Dermis microvascular lymphatic vessel endothelial cell (primary cell): ENCODE measurements around the gene STX2. TPM values are rescaled to one million over a fixed set of nuclear protein-coding genes. Genes with fewer than 3 reads are reported as not detected.
"Not testable (repeated sequence)": the region's sequence is repeated elsewhere in the genome, so short reads cannot be mapped to it uniquely, and the experiment has no call there.

Experiments
- DNase-seq, 2 donors: peaks; one replicate each; pipeline versions ENCODE4 v3.0.0 to v3.0.0-alpha.2; 2010; ENCODE audit warnings: low read depth in 2 of 2
- total RNA-seq: library from RNA; depleted of rRNA; stranded (reverse); fragments of >200 nt; gene quantifications from 2 replicates; pipeline ENCODE4 v1.2.1, GENCODE V29; 2014

The STX2 gene
- total RNA-seq, 1 donor from 2014 or later: 22.9 TPM

- no peak for DNase-seq
These were observed 72.6 kb downstream of the STX2 start for GRCh38 chr12:130766470-130766869.

DNA sequence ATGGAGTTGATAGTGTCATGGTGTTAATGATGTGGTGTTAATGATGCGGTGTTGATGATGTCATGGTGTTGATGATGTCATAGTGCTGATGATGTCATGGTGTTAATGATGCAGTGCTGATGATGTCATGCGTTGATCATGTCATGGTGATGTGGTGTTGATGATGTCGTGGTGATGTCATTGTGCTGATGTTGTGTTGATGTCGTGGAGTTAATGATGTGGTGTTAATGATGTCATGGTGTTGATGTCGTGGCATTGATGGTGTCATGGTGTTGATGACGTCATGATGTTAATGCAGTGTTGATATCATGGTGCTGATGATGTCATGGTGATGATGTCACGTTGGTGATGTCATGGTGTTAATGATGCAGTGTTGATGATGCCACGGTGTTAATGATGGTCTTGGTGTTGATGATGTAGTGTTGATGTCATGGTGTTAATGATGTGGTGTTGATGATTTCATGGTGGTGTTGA lies 73.8 kb downstream of the STX2 start:
- DNase-seq: peak in 1 of 2 donors; percentile 39

DNA sequence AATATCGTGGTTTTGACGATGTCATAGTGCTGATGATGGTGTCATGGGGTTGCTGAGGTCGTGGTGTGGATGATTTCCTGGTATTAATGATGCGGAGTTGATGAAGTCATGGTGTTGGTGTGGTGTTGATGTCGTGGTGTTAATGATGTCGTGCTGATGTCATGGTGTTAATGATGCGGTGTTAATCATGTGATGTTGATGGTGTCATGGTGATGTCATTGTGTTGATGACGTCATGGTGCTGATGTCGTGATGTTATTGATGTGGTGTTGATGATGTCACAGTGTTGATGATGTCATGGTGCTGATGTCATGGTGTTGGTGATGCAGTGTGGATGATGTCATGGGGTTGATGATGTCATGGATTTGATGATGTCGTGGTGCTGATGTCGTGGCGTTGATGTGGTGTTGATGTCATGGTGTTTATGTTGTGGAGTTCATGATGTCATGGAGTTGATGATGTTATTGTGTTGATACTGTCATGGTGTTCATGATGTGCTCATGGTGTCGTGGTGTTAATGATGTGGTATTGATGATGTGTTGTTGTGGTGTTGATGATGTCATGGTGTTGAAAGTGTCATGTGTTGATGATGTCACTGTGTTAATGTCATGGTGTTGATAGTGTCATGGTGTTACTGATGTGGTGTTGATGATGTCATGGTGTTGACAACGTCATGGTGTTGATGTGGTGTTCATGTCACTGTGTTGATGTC lies 74.4 kb downstream of the STX2 start:
- peak; percentile 29 to 49 for DNase-seq

DNA sequence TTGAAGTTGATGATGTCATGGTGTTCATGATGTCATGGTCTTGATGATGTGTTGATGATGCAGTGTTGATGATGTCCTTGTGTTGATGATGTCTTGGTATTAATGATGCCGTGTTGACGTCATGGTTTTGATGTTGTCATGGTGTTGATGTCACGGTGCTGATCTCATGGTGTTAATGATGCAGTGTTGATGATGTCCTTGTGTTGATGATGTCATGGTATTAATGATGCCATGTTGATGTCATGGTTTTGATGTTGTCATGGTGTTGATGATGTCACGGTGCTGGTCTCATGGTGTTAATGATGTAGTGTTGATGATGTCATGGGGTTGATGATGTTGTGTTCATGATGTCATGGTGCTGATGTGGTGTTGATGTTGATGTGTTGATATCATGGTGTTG lies 75.0 kb downstream of the STX2 start:
- peak in 1 of 2 donors; percentile 29 for DNase-seq

GRCh38 chr12:130762319-130762675 lies 76.8 kb downstream of the STX2 start:
- no peak for DNase-seq

- DNase-seq: peak in 1 of 2 donors; percentile 52
These were observed 77.3 kb downstream of the STX2 start for GRCh38 chr12:130761537-130762318.

DNA sequence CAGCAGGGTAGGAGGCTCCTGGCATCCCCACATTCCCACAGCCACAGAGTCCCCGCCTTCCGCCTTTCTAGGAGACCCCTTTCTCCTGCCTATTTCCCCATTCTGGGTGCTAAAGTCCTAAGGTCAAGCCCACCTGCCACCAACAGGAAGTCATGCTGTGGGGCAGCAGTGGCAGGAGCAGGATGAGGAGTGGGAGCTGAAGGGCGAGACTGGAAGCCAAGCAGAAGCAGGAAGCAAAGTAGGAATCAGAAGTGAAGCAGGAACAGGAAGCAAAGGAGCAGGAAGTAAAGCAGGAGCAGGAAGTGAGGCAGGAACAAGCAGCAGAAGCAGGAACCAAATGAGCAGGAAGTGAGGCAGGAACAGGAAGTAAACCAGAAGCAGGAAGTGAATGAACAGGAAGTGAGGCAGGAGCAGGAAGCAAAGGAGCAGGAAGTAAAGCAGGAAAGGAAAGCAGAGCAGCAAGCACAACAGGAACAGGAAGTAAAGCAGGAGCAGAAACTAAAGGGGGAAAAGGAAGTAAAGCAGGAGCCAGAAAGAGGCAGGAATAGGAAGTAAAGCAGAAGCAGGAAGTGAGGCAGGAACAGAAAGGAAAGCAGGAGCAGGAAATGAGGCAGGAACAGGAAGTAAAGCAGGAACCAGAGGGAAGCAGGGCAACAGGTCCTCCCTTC lies 84.7 kb downstream of the STX2 start:
- no peak for DNase-seq

- no peak for DNase-seq
These were observed 86.3 kb downstream of the STX2 start for GRCh38 chr12:130752692-130753230.

DNA sequence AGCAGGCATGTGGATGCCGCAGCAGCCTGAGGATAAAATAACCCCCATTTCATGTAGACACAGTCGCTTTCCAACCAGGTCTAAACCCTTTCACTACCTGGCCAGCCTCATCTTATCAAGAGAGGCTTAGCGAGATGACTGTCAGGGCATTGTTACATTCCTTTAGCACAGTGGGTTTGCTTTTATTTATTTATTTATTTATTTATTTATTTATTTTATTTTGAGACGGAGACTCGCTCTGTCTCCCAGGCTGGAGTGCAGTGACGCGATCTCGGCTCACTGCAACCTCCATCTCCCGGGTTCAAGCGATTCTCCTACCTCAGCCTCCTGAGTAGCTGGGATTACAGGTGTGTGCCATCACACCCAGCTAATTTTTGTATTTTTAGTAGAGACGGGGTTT lies 87.0 kb downstream of the STX2 start:
- DNase-seq: not testable (repeated sequence)

DNA sequence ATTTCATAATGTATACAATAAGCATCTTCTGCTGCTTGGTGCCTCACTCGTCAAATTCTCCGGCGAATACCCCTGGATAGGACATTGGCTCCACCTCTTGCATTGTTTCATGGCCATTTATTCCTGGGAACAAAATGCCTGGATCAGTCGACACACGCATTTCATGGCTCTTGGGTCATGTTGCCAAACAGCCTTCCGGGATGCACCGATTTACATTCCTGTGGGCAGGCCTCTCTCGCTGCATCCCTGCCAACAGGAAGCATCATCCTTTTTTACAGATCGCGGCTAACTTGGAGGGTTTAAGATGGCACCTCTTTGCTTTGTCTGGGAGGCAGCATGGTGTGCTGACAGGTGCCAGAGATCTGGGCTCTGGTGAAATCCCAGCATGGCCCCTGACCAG lies 90.3 kb downstream of the STX2 start:
- DNase-seq: no peak

DNA sequence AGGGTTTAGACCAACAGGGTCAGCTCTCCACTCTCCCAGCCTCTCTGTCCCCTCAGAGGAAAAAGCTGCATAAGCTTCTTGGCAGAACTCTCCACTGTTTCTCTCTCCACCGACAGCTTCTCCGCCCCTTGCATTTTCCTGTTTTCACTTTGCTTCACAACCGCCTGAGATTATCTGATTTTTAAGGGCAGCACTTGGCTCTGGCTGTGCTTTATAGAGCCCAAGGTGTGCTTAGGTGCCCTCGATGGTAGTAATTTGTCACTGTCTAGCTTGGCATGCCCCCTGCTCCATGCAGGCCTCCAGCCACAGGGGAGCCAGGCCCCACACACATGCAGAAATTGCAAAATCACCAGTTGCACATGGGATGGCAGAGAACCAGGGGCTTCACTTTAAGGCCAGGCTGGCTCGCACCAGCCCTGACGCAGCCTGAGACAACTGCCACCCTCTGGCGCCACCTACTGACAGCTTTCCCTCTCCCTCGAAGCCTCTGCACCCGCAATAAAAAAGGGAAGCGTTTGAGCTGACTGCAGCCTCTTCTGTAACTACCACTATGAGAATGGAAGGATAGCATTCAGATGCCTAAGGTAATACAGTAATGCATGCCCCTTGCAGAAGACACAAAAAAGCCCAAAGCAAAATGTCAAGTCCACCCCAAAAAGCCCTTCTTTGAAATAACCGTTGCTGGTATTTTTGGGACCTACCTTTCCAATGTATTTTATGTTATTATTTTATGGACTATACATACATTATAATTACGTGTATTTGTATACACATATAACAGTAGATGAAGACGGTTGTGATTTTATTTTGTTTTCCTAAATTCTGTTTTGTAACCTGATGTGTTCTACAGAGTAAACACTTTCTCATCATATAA lies 90.9 kb downstream of the STX2 start:
- peak; percentile 37 to 66 for DNase-seq

- no peak for DNase-seq
These were observed 92.5 kb downstream of the STX2 start for GRCh38 chr12:130746546-130746945.

DNA sequence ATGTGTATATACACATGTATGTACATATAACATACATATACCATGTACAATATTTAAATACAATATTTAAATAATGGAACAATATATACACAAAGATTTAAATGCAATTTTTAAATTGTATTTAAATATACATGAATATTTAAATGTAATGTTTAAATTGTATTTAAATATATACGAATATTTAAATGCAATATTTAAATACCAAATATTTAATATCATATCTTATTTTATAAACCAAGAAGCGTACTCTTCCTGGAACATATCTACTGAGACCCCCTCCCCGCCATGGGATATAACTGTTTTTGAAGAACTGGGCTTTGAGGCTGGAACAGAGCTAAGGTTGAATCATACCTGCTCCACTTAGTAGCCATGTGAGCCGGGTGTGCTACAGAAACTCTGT lies 93.1 kb downstream of the STX2 start:
- no peak for DNase-seq

- no peak for DNase-seq
These were observed 94.8 kb downstream of the STX2 start for GRCh38 chr12:130744274-130744673.

DNA sequence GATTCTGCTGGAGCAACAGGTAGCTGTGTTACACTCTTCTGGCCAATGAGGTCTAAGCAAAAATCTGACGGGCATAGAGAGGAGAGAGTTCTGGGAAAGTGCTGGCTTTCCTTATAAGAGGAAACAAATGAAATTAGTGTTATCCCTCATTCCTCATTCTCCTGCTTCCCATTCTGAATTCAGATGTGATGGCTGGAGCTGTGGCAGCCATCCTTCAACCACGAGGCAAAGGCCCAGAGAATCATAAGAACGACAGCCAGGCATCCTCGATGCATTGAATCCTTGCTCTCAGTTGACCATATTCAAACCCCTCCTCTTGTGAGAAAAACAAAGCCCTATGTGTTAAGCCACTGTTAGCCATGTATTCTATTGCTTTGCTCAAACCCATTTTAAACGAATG lies 95.4 kb downstream of the STX2 start:
- DNase-seq: no peak

DNA sequence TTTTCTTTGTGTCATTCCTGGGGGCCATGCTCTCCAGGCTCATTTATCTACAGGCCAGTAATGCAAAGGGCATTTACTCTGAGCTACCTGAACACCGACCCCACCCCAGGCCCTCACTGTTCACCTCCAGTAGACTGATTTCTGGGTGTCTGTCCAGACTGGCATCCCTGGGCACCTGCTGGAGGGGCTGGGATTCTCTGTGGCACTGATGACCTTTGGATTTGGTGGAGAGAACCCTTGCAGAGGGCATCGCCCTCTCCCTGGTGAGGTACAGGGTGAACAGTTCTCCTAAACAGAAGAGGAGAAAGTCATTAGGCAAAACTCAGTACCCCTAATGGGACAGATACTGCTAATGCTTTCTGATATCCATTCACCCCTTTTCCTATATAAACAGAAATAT lies 95.9 kb downstream of the STX2 start:
- DNase-seq: no peak

GRCh38 chr12:130742716-130743115 lies 96.3 kb downstream of the STX2 start:
- DNase-seq: no peak

DNA sequence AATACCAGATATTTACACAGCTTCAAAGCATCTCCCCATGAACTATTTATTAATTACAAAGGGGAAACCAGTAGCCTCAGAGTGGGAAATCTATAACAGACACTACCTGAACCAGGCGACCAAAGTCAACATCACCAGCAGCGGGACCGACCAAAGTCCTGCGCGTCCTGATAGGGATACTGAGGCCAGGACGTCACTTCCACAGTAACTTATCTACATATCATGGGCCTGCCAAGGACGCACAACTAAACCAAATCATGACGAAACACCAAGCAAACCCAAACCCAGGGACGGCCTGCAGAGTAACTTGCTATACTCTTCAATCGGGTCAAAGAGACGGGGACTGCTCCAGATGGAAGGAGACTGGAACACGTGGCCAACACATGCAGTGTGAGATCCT lies 96.9 kb downstream of the STX2 start:
- no peak for DNase-seq
